Measurements from ENCODE around the gene MED17. TPM values are rescaled to one million over a fixed set of nuclear protein-coding genes. Genes with fewer than 3 reads are reported as not detected.
A peak's percentile ranks its signal among the peaks of the same experiment; 100 is the strongest.

Gene MED17
- total and polyA plus RNA-seq, 2 of the 13 experiments (the other 11 are each of a cell fraction or from before 2014, with no cell fraction given): 23.1 to 37.0 TPM

- no peak for TF ChIP-seq ZHX2 (IDR thresholded peaks at IDR 0.05; ENCODE audit: low read depth)
- TF ChIP-seq ZHX2 (CRISPR knock-in tag; IDR thresholded peaks at IDR 0.05; ENCODE audit: borderline replicate concordance): no peak
- TF ChIP-seq RELA (CRISPR knock-in tag; IDR thresholded peaks at IDR 0.05): no peak
- TF ChIP-seq BATF2 (CRISPR knock-in tag; IDR thresholded peaks at IDR 0.05): no peak
- no peak for TF ChIP-seq U2AF2 (IDR thresholded peaks at IDR 0.05; ENCODE audit: low read depth, low read length)
- TF ChIP-seq ZNF292 (CRISPR knock-in tag; IDR thresholded peaks at IDR 0.05; ENCODE audit: borderline replicate concordance, low read depth): peak; percentile 79; the same call in 1 of the 2 replicates
- TF ChIP-seq RXRA (CRISPR knock-in tag; IDR thresholded peaks at IDR 0.05): peak; percentile 95
- TF ChIP-seq ATF5 (CRISPR knock-in tag; IDR thresholded peaks at IDR 0.05; ENCODE audit: low read depth): no peak; the same call in 1 of the 2 replicates
- TF ChIP-seq RORA (CRISPR knock-in tag; IDR thresholded peaks at IDR 0.05): no peak
- TF ChIP-seq ARID2 (CRISPR knock-in tag; IDR thresholded peaks at IDR 0.05; ENCODE audit: borderline replicate concordance): no peak
- TF ChIP-seq PHB2 (IDR thresholded peaks at IDR 0.05; ENCODE audit: partially characterized antibody): no peak
- no peak for TF ChIP-seq CENPBD1 (CRISPR knock-in tag; IDR thresholded peaks at IDR 0.05; ENCODE audit: borderline replicate concordance, low read depth)
- TF ChIP-seq SALL2 (CRISPR knock-in tag; IDR thresholded peaks at IDR 0.05): no peak
- TF ChIP-seq GFI1 (CRISPR knock-in tag; IDR thresholded peaks at IDR 0.05; ENCODE audit: borderline replicate concordance): peak; percentile 61
- no peak for TF ChIP-seq NFE2L2 (IDR thresholded peaks at IDR 0.05; ENCODE audit: low read length)
- no peak for TF ChIP-seq ZC3H13 (CRISPR knock-in tag; IDR thresholded peaks at IDR 0.05)
- TF ChIP-seq HNRNPLL (IDR thresholded peaks at IDR 0.05; ENCODE audit: low read depth, low read length, poor library complexity, severe bottlenecking): no peak
- TF ChIP-seq SRF (IDR thresholded peaks at IDR 0.05; ENCODE audit: low read depth, low read length): no peak
- TF ChIP-seq THAP7 (CRISPR knock-in tag; IDR thresholded peaks at IDR 0.05): no peak
- TF ChIP-seq HMG20B (CRISPR knock-in tag; conservative IDR thresholded peaks at IDR 0.05): 0 out of 2 replicates have a peak, but pooled peaks have one; percentile 56
- TF ChIP-seq MLLT10 (CRISPR knock-in tag; IDR thresholded peaks at IDR 0.05): no peak
- 0 out of 2 replicates have a peak, but pooled peaks have one; percentile 37 for TF ChIP-seq HMG20A (CRISPR knock-in tag; IDR thresholded peaks at IDR 0.05; ENCODE audit: borderline replicate concordance)
- TF ChIP-seq ZSCAN22 (CRISPR knock-in tag; IDR thresholded peaks at IDR 0.05): no peak
These were observed 11.0 kb upstream of the MED17 start (continued) for GRCh38 chr11:93773045-93773477.

Data from HepG2 (cell line).